Measurements from ENCODE around the gene TRPC6.

DNA sequence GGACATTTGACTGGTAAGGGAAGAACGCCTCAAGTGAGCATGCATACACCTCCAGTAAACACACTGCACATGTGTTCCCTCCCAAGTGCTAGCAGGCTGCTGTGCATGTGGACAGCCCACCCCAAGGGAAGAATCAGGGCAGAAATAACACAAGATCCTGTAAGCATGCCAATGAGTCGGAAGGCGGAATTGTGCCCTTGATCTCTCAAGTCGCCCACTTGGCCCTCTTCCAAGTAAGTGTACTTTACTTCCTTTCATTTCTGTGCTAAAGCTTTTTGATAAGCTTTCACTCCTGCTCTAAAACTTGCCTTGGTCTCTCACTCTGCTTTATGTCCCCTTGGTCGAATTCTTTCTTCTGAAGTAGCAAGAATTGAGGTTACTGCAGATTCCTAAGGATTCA, 139.6 kb downstream of the TRPC6 start:
- TF ChIP-seq, protein P1, sequence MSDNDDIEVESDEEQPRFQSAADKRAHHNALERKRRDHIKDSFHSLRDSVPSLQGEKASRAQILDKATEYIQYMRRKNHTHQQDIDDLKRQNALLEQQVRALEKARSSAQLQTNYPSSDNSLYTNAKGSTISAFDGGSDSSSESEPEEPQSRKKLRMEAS (IDR thresholded peaks at IDR 0.05) = no peak
- TF ChIP-seq GABPA (IDR thresholded peaks at IDR 0.05 in 1 of 2, conservative IDR thresholded peaks at IDR 0.05 in 1 of 2) (no peak), YY1 (IDR thresholded peaks at IDR 0.05) (no peak), JUND (IDR thresholded peaks at IDR 0.05) (no peak), EGR1 (IDR thresholded peaks at IDR 0.05; ENCODE audit: low read depth in 2 of 2) (no peak), RAD21 (IDR thresholded peaks at IDR 0.05) (no peak), SP1 (IDR thresholded peaks at IDR 0.05) (no peak), TAF1 (conservative IDR thresholded peaks at IDR 0.05) (no peak), HNF4A (conservative IDR thresholded peaks at IDR 0.05) (no peak)
- TF ChIP-seq, protein P2, sequence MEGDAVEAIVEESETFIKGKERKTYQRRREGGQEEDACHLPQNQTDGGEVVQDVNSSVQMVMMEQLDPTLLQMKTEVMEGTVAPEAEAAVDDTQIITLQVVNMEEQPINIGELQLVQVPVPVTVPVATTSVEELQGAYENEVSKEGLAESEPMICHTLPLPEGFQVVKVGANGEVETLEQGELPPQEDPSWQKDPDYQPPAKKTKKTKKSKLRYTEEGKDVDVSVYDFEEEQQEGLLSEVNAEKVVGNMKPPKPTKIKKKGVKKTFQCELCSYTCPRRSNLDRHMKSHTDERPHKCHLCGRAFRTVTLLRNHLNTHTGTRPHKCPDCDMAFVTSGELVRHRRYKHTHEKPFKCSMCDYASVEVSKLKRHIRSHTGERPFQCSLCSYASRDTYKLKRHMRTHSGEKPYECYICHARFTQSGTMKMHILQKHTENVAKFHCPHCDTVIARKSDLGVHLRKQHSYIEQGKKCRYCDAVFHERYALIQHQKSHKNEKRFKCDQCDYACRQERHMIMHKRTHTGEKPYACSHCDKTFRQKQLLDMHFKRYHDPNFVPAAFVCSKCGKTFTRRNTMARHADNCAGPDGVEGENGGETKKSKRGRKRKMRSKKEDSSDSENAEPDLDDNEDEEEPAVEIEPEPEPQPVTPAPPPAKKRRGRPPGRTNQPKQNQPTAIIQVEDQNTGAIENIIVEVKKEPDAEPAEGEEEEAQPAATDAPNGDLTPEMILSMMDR (IDR thresholded peaks at IDR 0.05; ENCODE audit: low read depth, low read length, missing input control) = no peak
- TF ChIP-seq, protein P3, sequence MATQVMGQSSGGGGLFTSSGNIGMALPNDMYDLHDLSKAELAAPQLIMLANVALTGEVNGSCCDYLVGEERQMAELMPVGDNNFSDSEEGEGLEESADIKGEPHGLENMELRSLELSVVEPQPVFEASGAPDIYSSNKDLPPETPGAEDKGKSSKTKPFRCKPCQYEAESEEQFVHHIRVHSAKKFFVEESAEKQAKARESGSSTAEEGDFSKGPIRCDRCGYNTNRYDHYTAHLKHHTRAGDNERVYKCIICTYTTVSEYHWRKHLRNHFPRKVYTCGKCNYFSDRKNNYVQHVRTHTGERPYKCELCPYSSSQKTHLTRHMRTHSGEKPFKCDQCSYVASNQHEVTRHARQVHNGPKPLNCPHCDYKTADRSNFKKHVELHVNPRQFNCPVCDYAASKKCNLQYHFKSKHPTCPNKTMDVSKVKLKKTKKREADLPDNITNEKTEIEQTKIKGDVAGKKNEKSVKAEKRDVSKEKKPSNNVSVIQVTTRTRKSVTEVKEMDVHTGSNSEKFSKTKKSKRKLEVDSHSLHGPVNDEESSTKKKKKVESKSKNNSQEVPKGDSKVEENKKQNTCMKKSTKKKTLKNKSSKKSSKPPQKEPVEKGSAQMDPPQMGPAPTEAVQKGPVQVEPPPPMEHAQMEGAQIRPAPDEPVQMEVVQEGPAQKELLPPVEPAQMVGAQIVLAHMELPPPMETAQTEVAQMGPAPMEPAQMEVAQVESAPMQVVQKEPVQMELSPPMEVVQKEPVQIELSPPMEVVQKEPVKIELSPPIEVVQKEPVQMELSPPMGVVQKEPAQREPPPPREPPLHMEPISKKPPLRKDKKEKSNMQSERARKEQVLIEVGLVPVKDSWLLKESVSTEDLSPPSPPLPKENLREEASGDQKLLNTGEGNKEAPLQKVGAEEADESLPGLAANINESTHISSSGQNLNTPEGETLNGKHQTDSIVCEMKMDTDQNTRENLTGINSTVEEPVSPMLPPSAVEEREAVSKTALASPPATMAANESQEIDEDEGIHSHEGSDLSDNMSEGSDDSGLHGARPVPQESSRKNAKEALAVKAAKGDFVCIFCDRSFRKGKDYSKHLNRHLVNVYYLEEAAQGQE (IDR thresholded peaks at IDR 0.05) = no peak
